K562 (cell line): ENCODE measurements around the gene ING5. TPM values are rescaled to one million over a fixed set of nuclear protein-coding genes. Genes with fewer than 3 reads are reported as not detected.

Experiments used
- ATF3 ChIP-seq, 2 experiments: fragments of 450-650 bp in 1 of 2; sonication (generic) in 1 of 2; formaldehyde crosslinking in 1 of 2; IDR thresholded peaks in 1 of 2; conservative IDR thresholded peaks in 1 of 2; 2 replicates each; pipeline versions ENCODE4 v1.6.1 to v1.8.1; 2016 to 2023; ENCODE audit warnings: mild to moderate bottlenecking in 2 of 2, moderate library complexity in 2 of 2, inconsistent platforms in 1 of 2, missing genetic modification reagents in 1 of 2
- BCLAF1 ChIP-seq, 2 experiments: fragments of 450-650 bp in 1 of 2; IDR thresholded peaks; 2 replicates each; pipeline ENCODE4 v1.6.1; 2011 to 2017; ENCODE audit warnings: low read depth in 2 of 2, antibody characterized with exemption in 1 of 2, borderline replicate concordance in 1 of 2, low read length in 1 of 2, mild to moderate bottlenecking in 1 of 2, mixed read lengths in 1 of 2; ENCODE audit not compliant: control insufficient read depth in 1 of 2
- CGGBP1 ChIP-seq: fragments of 250-450 bp; sonication (Bioruptor Pico); IDR thresholded peaks from 2 replicates; pipeline ENCODE4 v1.9.0; 2021; ENCODE audit warnings: mild to moderate bottlenecking
- CHD7 ChIP-seq: fragments of 200-600 bp; sonication (generic); IDR thresholded peaks from one replicate; pipeline ENCODE4 v1.6.1; 2012; ENCODE audit warnings: mild to moderate bottlenecking, low read depth, low read length, inconsistent platforms
- HDAC1 ChIP-seq, 2 experiments: fragments of 450-650 bp; IDR thresholded peaks; 2 replicates each; pipeline ENCODE4 v1.6.1; 2016 to 2017; ENCODE audit warnings: inconsistent platforms in 1 of 2, mild to moderate bottlenecking in 1 of 2, moderate library complexity in 1 of 2
- TCF3 ChIP-seq: sonication (generic); formaldehyde crosslinking; IDR thresholded peaks from 2 replicates; pipeline ENCODE4 v1.4.0; 2020; ENCODE audit warnings: mild to moderate bottlenecking, missing genetic modification reagents
- YY1 ChIP-seq, 3 experiments: IDR thresholded peaks; 2 replicates each; pipeline ENCODE4 v1.6.1; 2011; ENCODE audit warnings: low read length in 2 of 3, mild to moderate bottlenecking in 2 of 3, moderate library complexity in 2 of 3, borderline replicate concordance in 1 of 3, control low read depth in 1 of 3, low read depth in 1 of 3; ENCODE audit not compliant: insufficient read depth in 3 of 3, insufficient replicate concordance in 2 of 3, control insufficient read depth in 1 of 3, insufficient read length in 1 of 3; ENCODE audit errors: extremely low read depth in 1 of 3
- ZNF12 ChIP-seq: sonication (generic); formaldehyde crosslinking; IDR thresholded peaks from 2 replicates; pipeline ENCODE4 v1.4.0; 2020; ENCODE audit warnings: mild to moderate bottlenecking, missing genetic modification reagents
- polyA plus RNA-seq, 8 experiments: library from polyadenylated mRNA; depleted of rRNA in 4 of 8; stranded (reverse) in 5 of 8; unstranded in 3 of 8; fragments of >200 nt; fragmentation: Nextera tagmentation in 2 of 8; fragmentation: Illumina TruSeq in 1 of 8; extraction: Ambion mirVana in 2 of 8; extraction: Trizol in 1 of 8; gene quantifications; 2 replicates each; pipeline versions ENCODE4 v1.2.1 to v1.2.3, GENCODE V29; 2011 to 2014; ENCODE audit warnings: inconsistent platforms in 1 of 8, missing spikeins in 1 of 8
- total RNA-seq, 7 experiments: library from RNA; depleted of rRNA in 6 of 7; stranded (reverse); fragments of >200 nt in 6 of 7; fragmentation: Illumina TruSeq in 2 of 7; extraction: Trizol in 2 of 7; gene quantifications; 2 replicates each; pipeline versions ENCODE4 v1.2.1 to v1.2.3, GENCODE V29; 2011 to 2021; ENCODE audit warnings: low replicate concordance in 1 of 7

Gene ING5
- total and polyA plus RNA-seq, 9 of the 15 experiments (the other 6 are each of a cell fraction or from before 2014, with no cell fraction given), result 10.4 to 53.3 (median 27.9) TPM

GRCh38 chr2:241734467-241735208 is 32.8 kb downstream of the ING5 start, which contains the start of gene D2HGDH (continued):
- no peak for TF ChIP-seq CHD7
- no peak for TF ChIP-seq TCF3
- no peak for TF ChIP-seq BCLAF1 (IDR thresholded peaks at IDR 0.05; ENCODE audit: borderline replicate concordance in 1 of 2, control insufficient read depth in 1 of 2, low read depth in 2 of 2, low read length in 1 of 2)
- no peak for TF ChIP-seq CGGBP1 (CRISPR knock-in tag)
- TF ChIP-seq ATF3 (IDR thresholded peaks at IDR 0.05), result no peak
- no peak for TF ChIP-seq ATF3 (CRISPR knock-in tag; conservative IDR thresholded peaks at IDR 0.05)
- no peak for TF ChIP-seq ZNF12 (CRISPR knock-in tag)
- peak in 1 of 3 experiments; percentile 27 for TF ChIP-seq YY1 (IDR thresholded peaks at IDR 0.05; ENCODE audit: borderline replicate concordance in 1 of 3, control insufficient read depth in 1 of 3, extremely low read depth in 1 of 3, insufficient read depth in 3 of 3, insufficient read length in 1 of 3, insufficient replicate concordance in 2 of 3, low read depth in 1 of 3, low read length in 2 of 3)
- TF ChIP-seq HDAC1 (IDR thresholded peaks at IDR 0.05), result peak in 1 of 2 experiments; percentile 73; a peak in 2 of 4 replicates
